Erythroblast (primary cell): Measurements from ENCODE around the gene GRIK5.

Source experiments
- GATA1 ChIP-seq: IDR thresholded peaks from 2 replicates; pipeline ENCODE4 v1.6.1; 2011; ENCODE audit warnings: low read depth, mild to moderate bottlenecking, control low read depth, low read length, moderate library complexity
- POLR2A ChIP-seq: IDR thresholded peaks from 2 replicates; pipeline ENCODE4 v1.6.1; 2011; ENCODE audit warnings: mild to moderate bottlenecking, low read length

DNA sequence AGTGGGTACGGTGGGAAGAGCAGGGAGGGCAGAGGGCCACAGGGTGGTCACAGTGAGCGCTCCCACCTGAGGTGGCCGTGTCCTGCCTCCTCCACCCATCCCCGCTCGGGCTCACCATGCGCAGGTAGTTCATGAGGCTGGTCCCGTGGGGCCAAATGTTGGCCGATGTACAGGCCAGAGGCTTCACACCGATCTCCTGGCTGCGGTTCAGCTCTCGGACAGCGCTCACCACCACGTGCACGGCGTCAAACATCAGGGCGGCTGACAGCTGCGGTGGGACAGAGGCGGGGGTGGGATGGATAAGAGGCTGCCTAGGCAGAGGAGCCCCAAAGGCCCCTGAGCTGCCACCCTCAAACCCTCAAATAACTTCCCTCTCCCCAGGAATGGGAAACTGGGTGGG lies 15.8 kb downstream of the GRIK5 start:
- TF ChIP-seq POLR2A (no peak), GATA1 (no peak)
